ENCODE results near the gene IL1B. TPM values are rescaled to one million over a fixed set of nuclear protein-coding genes. Genes with fewer than 3 reads are reported as not detected.
"Not testable (repeated sequence)": the region's sequence is repeated elsewhere in the genome, so short reads cannot be mapped to it uniquely, and the experiment has no call there.

The IL1B gene
- total RNA-seq, 1 donor from 2014 or later, result 0.27 TPM

DNA sequence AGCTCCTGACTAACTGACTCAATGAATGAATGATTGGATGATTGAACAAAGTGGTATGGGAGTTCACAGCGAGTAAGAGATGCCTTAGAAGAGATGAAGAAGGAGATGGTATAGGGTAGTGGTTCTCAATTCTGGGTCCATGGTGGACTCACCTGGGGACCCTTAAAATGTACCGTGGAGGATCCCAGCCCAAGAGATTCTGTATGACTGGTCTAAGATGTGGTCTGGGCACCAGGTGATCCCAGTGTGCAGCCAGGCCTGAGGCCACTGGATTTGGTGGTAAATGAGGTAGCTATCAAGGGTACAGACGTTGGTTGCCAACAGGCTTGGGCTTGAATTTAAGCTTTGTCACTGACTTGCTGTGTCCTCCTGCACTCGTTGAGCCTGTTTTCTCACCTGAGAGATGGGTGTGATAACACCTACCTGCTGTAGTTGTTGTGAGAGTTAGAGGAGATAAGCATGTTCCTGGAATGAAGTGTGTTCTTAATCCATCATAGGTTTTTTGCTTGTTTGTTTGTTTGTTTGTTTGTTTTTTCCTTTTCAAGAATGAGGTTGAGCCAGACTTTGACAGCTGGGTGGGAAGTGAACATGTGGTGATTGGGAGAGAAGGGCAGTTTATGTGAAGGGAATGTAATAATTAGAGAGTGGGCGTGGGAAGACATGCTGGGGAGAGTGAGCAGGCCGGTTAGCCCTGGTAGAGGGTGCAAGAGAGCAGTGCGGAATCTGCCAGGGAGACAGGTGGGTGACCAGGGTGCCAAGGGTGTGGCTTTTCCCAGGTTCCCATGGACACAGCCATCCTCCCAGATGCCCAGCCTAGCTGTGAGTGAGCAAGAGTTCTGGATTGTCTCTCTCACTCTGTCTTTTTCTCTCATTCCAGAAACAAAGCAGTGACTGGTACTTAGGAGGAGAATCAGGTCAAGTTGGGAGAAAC lies 31.4 kb upstream of the IL1B start:
- Histone ChIP-seq H3K4me3 (no peak overlapping the region), H3K9me3 (replicated peaks) (no peaks in the 10 kb centered on the region), H3K4me1 (peaks cover 16% of the 10 kb centered on the region), H3K27me3 (ENCODE audit: low read depth) (peaks cover 12% of the 10 kb centered on the region), H3K27ac (replicated peaks) (no peak overlapping the region), H3K36me3 (no peaks in the 10 kb centered on the region)
- TF ChIP-seq, protein P1, sequence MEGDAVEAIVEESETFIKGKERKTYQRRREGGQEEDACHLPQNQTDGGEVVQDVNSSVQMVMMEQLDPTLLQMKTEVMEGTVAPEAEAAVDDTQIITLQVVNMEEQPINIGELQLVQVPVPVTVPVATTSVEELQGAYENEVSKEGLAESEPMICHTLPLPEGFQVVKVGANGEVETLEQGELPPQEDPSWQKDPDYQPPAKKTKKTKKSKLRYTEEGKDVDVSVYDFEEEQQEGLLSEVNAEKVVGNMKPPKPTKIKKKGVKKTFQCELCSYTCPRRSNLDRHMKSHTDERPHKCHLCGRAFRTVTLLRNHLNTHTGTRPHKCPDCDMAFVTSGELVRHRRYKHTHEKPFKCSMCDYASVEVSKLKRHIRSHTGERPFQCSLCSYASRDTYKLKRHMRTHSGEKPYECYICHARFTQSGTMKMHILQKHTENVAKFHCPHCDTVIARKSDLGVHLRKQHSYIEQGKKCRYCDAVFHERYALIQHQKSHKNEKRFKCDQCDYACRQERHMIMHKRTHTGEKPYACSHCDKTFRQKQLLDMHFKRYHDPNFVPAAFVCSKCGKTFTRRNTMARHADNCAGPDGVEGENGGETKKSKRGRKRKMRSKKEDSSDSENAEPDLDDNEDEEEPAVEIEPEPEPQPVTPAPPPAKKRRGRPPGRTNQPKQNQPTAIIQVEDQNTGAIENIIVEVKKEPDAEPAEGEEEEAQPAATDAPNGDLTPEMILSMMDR (IDR thresholded peaks at IDR 0.05; ENCODE audit: borderline replicate concordance), result no peak
- intact Hi-C loops (cut with micrococcal nuclease), result no loop called here
- no peak for DNase-seq

DNA sequence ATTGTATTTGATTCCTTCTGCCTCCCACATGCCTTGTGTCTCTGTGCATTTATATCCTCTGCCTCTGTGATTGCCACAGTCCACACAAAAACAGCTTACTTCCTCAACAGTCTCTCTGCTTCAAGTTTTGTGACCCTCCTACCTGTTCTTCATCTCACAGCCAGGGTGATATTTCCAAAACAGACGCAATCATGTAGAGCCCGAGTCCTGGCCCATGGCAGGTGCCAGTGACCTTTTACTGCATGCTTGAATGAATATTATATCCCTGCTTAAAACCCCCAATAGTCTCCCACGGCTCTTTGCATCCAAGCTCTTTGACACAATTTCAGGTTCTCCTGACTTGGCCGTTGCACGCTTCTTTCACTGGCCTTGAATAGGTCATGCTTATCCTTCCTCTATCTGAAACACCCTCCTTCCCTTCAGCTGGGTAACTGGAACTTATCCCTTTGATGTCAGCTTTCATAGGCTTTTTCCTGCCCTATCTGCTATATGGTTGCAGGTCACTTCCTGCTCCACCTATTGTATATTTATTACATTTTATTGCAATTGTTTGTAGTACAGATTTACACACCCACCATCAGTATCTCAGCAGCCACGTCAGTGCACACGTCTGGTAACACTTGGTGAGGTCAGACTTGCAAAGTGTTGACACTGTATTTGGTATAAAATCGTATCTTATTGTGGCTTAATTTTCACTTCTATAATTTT lies 29.7 kb upstream of the IL1B start:
- DNase-seq, result no peak
- peaks cover 13% of the 10 kb centered on the region for H3K9me3 ChIP-seq (replicated peaks)
- H3K27ac ChIP-seq (replicated peaks), result no peak overlapping the region
- H3K36me3 ChIP-seq, result no peaks in the 10 kb centered on the region
- TF ChIP-seq, protein P1 (IDR thresholded peaks at IDR 0.05; ENCODE audit: borderline replicate concordance), result no peak
- H3K27me3 ChIP-seq (ENCODE audit: low read depth), result peaks cover 10% of the 10 kb centered on the region
- H3K4me3 ChIP-seq, result no peak overlapping the region
- intact Hi-C loops (cut with micrococcal nuclease), result no loop called here
- peaks cover 16% of the 10 kb centered on the region for H3K4me1 ChIP-seq

DNA sequence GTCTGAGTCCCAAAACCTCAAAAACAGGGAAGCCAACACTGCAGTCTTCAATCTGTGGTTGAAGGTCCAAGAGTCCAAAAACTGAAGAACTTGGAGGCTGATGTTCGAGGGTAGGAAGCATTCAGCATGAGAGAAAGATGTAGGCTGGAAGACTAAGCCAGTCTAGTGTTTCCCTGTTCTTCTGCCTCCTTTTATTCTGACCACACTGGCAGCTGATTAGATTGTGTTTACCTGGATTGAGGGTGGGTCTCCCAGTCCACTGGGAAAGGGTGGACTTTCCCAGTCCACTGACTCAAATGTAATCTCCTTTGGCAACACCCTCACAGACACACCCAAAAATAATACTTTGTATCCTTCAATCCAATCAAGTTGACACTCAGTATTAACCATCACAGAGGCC lies 27.5 kb upstream of the IL1B start:
- Histone ChIP-seq H3K9me3 (replicated peaks) (peaks cover 35% of the 10 kb centered on the region), H3K27ac (replicated peaks) (no peak overlapping the region), H3K36me3 (no peaks in the 10 kb centered on the region), H3K4me3 (no peak overlapping the region), H3K27me3 (ENCODE audit: low read depth) (peaks cover 6% of the 10 kb centered on the region), H3K4me1 (peaks cover 4% of the 10 kb centered on the region)
- DNase-seq, result no peak
- intact Hi-C loops (cut with micrococcal nuclease), result no loop called here
- TF ChIP-seq, protein P1 (IDR thresholded peaks at IDR 0.05; ENCODE audit: borderline replicate concordance), result no peak

DNA sequence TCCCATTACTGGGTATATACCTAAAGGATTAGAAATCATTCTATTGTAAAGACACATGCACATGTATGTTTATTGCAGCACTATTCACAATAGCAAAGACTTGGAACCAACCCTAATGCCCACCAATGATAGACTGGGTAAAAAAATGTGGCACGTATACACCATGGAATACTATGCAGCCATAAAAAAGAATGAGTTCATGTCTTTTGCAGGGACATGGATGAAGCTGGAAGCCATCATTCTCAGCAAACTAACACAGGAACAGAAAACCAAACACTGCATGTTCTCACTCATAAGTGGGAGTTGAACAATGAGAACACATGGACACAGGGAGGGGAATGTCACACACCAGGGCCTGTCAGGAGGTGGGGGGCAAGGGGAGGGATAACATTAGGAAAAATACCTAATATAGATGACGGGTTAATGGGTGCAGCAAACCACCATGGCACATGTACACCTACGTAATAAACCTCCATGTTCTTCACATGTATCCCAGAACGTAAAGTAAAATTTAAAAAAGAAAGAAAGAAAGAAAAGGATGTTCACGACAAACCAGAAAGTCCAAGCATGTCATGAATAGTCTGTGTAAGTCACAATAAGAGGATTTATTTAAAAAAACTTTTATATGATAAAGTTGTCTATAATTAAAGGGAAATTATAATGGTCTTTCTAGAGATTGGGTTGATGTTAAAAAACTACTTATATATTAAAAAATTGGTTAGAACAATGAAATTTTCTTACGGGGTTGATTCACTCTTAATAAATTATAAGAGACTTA lies 23.0 kb upstream of the IL1B start:
- H3K4me3 ChIP-seq; H3K36me3 ChIP-seq; DNase-seq; intact Hi-C loops (cut with micrococcal nuclease); H3K27me3 ChIP-seq (ENCODE audit: low read depth); H3K4me1 ChIP-seq; H3K27ac ChIP-seq (replicated peaks): not testable (repeated sequence)
- peaks cover 51% of the 10 kb centered on the region for H3K9me3 ChIP-seq (replicated peaks)

DNA sequence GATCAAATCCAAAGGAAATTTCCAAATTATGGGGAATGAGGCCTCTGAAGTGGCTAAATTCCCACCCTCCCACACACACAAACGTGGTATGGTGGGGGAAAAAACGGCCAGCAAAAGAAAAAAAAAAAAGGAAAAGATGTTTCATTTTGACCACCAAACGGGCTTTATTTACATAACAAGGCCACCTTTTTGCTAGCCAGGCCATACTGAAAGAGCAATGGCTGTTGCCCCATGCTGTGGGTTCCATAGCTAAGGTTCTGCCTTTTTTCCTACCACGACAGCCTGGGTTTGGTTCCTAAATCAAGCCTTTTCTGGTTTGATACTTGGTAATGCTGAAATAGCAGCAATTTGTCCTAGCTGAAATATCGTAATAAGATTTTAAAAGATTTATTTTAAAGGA lies 14.0 kb upstream of the IL1B start:
- H3K27ac ChIP-seq (replicated peaks), result no peak overlapping the region
- H3K9me3 ChIP-seq (replicated peaks), result no peaks in the 10 kb centered on the region
- no peaks in the 10 kb centered on the region for H3K36me3 ChIP-seq
- H3K4me1 ChIP-seq, result no peaks in the 10 kb centered on the region
- TF ChIP-seq, protein P1 (IDR thresholded peaks at IDR 0.05; ENCODE audit: borderline replicate concordance), result no peak
- no peak overlapping the region for H3K4me3 ChIP-seq
- no peak for DNase-seq
- H3K27me3 ChIP-seq (ENCODE audit: low read depth), result peaks cover 31% of the 10 kb centered on the region
- intact Hi-C loops (cut with micrococcal nuclease), result no loop called here
